ENCODE results near the gene NANOS3.

Gene NANOS3

GRCh38 chr19:13841086-13841961 lies 35.6 kb upstream of the NANOS3 start:
- Histone ChIP-seq H3K9me2 (ENCODE audit: low read depth, low read length) (no peaks in the 10 kb centered on the region), H3K4me3 (ENCODE audit: low read depth, low read length, poor library complexity, severe bottlenecking) (no peak overlapping the region), H3K27me3 (ENCODE audit: insufficient read depth, low read length) (no peaks in the 10 kb centered on the region), H4K20me1 (ENCODE audit: insufficient read depth, low read length) (no peaks in the 10 kb centered on the region), H3K4me2 (ENCODE audit: low read length) (no peak overlapping the region), H3F3A (ENCODE audit: insufficient read depth, low read length) (no peaks in the 10 kb centered on the region), H3K27ac (ENCODE audit: low read depth, low read length, poor library complexity, severe bottlenecking) (no peak overlapping the region), H3K79me2 (ENCODE audit: insufficient read depth, low read length) (no peaks in the 10 kb centered on the region), H3K9ac (ENCODE audit: low read length) (no peak overlapping the region), H3K9me3 (ENCODE audit: low read length) (no peaks in the 10 kb centered on the region), H2AFZ (ENCODE audit: low read length) (no peak overlapping the region), H3K4me1 (ENCODE audit: insufficient read depth, low read length, severe bottlenecking) (peaks cover 51% of the 10 kb centered on the region), H3K36me3 (ENCODE audit: insufficient read depth, low read length) (no peaks in the 10 kb centered on the region)
- TF ChIP-seq EZH2 (IDR thresholded peaks at IDR 0.05; ENCODE audit: borderline replicate concordance, low read length) (no peak), CTCF (IDR thresholded peaks at IDR 0.05; ENCODE audit: low read length) (no peak)

- H3K9me3 ChIP-seq (ENCODE audit: low read length) = no peaks in the 10 kb centered on the region
- H3K79me2 ChIP-seq (ENCODE audit: insufficient read depth, low read length) = no peaks in the 10 kb centered on the region
- no peak overlapping the region for H2AFZ ChIP-seq (ENCODE audit: low read length)
- no peaks in the 10 kb centered on the region for H3F3A ChIP-seq (ENCODE audit: insufficient read depth, low read length)
- H3K36me3 ChIP-seq (ENCODE audit: insufficient read depth, low read length) = no peaks in the 10 kb centered on the region
- peak overlapping the region; percentile 59 for H3K4me3 ChIP-seq (ENCODE audit: low read depth, low read length, poor library complexity, severe bottlenecking)
- H3K4me1 ChIP-seq (ENCODE audit: insufficient read depth, low read length, severe bottlenecking) = peaks cover 51% of the 10 kb centered on the region
- peak overlapping the region; percentile 68 for H3K4me2 ChIP-seq (ENCODE audit: low read length)
- H3K9me2 ChIP-seq (ENCODE audit: low read depth, low read length) = no peaks in the 10 kb centered on the region
- peak overlapping the region; percentile 52; the same call in 1 of the 2 replicates for H3K9ac ChIP-seq (ENCODE audit: low read length)
- no peaks in the 10 kb centered on the region for H3K27me3 ChIP-seq (ENCODE audit: insufficient read depth, low read length)
- TF ChIP-seq EZH2 (IDR thresholded peaks at IDR 0.05; ENCODE audit: borderline replicate concordance, low read length) (no peak), CTCF (IDR thresholded peaks at IDR 0.05; ENCODE audit: low read length) (no peak)
- H3K27ac ChIP-seq (ENCODE audit: low read depth, low read length, poor library complexity, severe bottlenecking) = no peak overlapping the region
- H4K20me1 ChIP-seq (ENCODE audit: insufficient read depth, low read length) = no peaks in the 10 kb centered on the region
Observed at GRCh38 chr19:13841962-13842290, 35.0 kb upstream of the NANOS3 start.

GRCh38 chr19:13842291-13843103 lies 34.4 kb upstream of the NANOS3 start:
- Histone ChIP-seq H4K20me1 (ENCODE audit: insufficient read depth, low read length) (no peaks in the 10 kb centered on the region), H3K9ac (ENCODE audit: low read length) (peak overlapping the region; percentile 52), H3K9me2 (ENCODE audit: low read depth, low read length) (no peaks in the 10 kb centered on the region), H3F3A (ENCODE audit: insufficient read depth, low read length) (no peaks in the 10 kb centered on the region), H3K4me1 (ENCODE audit: insufficient read depth, low read length, severe bottlenecking) (peaks cover 51% of the 10 kb centered on the region), H3K79me2 (ENCODE audit: insufficient read depth, low read length) (no peaks in the 10 kb centered on the region), H3K4me2 (ENCODE audit: low read length) (peak overlapping the region; percentile 68), H3K27ac (ENCODE audit: low read depth, low read length, poor library complexity, severe bottlenecking) (no peak overlapping the region), H2AFZ (ENCODE audit: low read length) (no peak overlapping the region), H3K4me3 (ENCODE audit: low read depth, low read length, poor library complexity, severe bottlenecking) (peak overlapping the region; percentile 59), H3K9me3 (ENCODE audit: low read length) (no peaks in the 10 kb centered on the region), H3K27me3 (ENCODE audit: insufficient read depth, low read length) (no peaks in the 10 kb centered on the region), H3K36me3 (ENCODE audit: insufficient read depth, low read length) (no peaks in the 10 kb centered on the region)
- TF ChIP-seq EZH2 (IDR thresholded peaks at IDR 0.05; ENCODE audit: borderline replicate concordance, low read length) (no peak), CTCF (IDR thresholded peaks at IDR 0.05; ENCODE audit: low read length) (peak; percentile 19; the same call in 1 of the 2 replicates)
